Measurements from ENCODE around the gene CRYBA1.
"Not testable (repeated sequence)": the region's sequence is repeated elsewhere in the genome, so short reads cannot be mapped to it uniquely, and the experiment has no call there.

Gene CRYBA1, protein sequence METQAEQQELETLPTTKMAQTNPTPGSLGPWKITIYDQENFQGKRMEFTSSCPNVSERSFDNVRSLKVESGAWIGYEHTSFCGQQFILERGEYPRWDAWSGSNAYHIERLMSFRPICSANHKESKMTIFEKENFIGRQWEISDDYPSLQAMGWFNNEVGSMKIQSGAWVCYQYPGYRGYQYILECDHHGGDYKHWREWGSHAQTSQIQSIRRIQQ

GRCh38 chr17:29246628-29247027, at the start of gene CRYBA1:
CRYBA1 (plus strand) TSS chr17:29246859; CDS start chr17:29246864, 5 bp downstream.
- Mint-ChIP-seq H3K4me3 (no peak within 1 kb of the TSS), H3K27me3 (no peaks in the 10 kb centered on the region), H3K4me1 (ENCODE audit: low read depth) (no peaks in the 10 kb centered on the region), H3K36me3 (ENCODE audit: low read depth) (no peaks in the 10 kb centered on the region), H3K27ac (no peak within 1 kb of the TSS), H3K9me3 (no peaks in the 10 kb centered on the region)

GRCh38 chr17:29197516-29198272, 49.0 kb upstream of the CRYBA1 start:
- Mint-ChIP-seq H3K9me3 (no peaks in the 10 kb centered on the region), H3K4me3 (no peak overlapping the region), H3K4me1 (ENCODE audit: low read depth) (peaks cover 12% of the 10 kb centered on the region)

GRCh38 chr17:29204068-29204804, 42.4 kb upstream of the CRYBA1 start:
- not testable (repeated sequence) for H3K4me1 Mint-ChIP-seq (ENCODE audit: low read depth); H3K9me3 Mint-ChIP-seq; H3K36me3 Mint-ChIP-seq (ENCODE audit: low read depth); H3K4me3 Mint-ChIP-seq; H3K27ac Mint-ChIP-seq
- H3K27me3 Mint-ChIP-seq, result peaks cover 11% of the 10 kb centered on the region

More at GRCh38 chr17:29197516-29198272, 49.0 kb upstream of the CRYBA1 start:
- peaks cover 8% of the 10 kb centered on the region for H3K27me3 Mint-ChIP-seq
- H3K27ac Mint-ChIP-seq, result no peak overlapping the region
- no peaks in the 10 kb centered on the region for H3K36me3 Mint-ChIP-seq (ENCODE audit: low read depth)

- Mint-ChIP-seq H3K9me3 (no peaks in the 10 kb centered on the region), H3K4me3 (no peak overlapping the region), H3K27me3 (peaks cover 11% of the 10 kb centered on the region), H3K36me3 (ENCODE audit: low read depth) (no peaks in the 10 kb centered on the region), H3K27ac (no peak overlapping the region), H3K4me1 (ENCODE audit: low read depth) (no peaks in the 10 kb centered on the region)
Measured at GRCh38 chr17:29205047-29205446, 41.6 kb upstream of the CRYBA1 start.

DNA sequence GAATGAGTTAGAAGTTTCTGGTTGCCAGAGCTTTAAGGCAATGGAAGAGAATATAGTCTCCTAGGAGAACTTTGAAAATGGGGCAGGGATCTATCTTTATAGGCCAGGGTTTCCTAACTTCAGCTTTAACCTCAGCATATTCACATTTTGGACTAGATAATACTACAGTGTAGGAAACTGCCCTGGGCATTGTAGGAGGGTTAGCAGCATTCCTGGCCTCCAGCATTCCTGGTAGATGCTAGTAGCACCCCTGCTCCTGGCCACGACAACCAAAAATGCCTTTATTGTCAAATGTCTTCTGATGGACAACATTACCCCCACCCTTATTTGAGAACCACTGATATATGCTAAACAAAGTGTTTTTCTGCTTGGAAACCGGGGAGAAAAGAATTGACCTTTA, 38.7 kb upstream of the CRYBA1 start:
- H3K27me3 Mint-ChIP-seq, result peaks cover 8% of the 10 kb centered on the region
- no peak overlapping the region for H3K4me3 Mint-ChIP-seq
- no peaks in the 10 kb centered on the region for H3K9me3 Mint-ChIP-seq
- no peaks in the 10 kb centered on the region for H3K4me1 Mint-ChIP-seq (ENCODE audit: low read depth)
- H3K27ac Mint-ChIP-seq, result no peak overlapping the region
- no peaks in the 10 kb centered on the region for H3K36me3 Mint-ChIP-seq (ENCODE audit: low read depth)

GRCh38 chr17:29209073-29209472, 37.6 kb upstream of the CRYBA1 start:
- no peaks in the 10 kb centered on the region for H3K36me3 Mint-ChIP-seq (ENCODE audit: low read depth)
- no peaks in the 10 kb centered on the region for H3K4me1 Mint-ChIP-seq (ENCODE audit: low read depth)
- H3K9me3 Mint-ChIP-seq, result no peaks in the 10 kb centered on the region
- no peak overlapping the region for H3K4me3 Mint-ChIP-seq
- no peak overlapping the region for H3K27ac Mint-ChIP-seq
- peaks cover 5% of the 10 kb centered on the region for H3K27me3 Mint-ChIP-seq

- Mint-ChIP-seq H3K36me3 (ENCODE audit: low read depth) (no peaks in the 10 kb centered on the region), H3K4me1 (ENCODE audit: low read depth) (no peaks in the 10 kb centered on the region), H3K4me3 (no peak overlapping the region), H3K9me3 (no peaks in the 10 kb centered on the region), H3K27ac (no peak overlapping the region), H3K27me3 (no peaks in the 10 kb centered on the region)
Measured at GRCh38 chr17:29210879-29211278, 35.8 kb upstream of the CRYBA1 start.

DNA sequence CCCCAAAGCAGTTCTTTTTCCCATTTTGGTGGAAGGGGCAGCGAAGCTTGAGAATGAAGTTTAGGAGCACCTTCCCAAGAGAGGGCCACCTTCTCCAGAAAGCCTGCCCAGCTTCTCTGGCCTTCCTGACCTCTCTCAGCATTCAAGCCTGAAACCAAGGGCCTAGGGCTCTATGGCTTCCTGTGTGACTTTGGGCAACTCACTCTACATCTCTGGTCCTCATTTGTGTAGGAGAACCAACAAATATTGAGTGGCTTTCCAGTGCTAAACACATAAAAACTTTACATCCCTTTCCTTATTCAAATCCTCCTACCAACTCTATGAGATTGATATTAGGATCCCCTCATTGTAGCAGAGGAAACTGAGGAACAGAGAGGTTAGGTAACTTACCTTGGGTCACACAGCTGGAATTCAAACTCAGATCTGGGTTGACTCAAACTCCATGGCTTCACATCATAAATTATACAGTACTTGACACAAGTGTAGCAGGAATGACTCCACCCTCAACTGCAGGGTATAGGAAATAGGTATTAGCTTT, 34.5 kb upstream of the CRYBA1 start:
- Mint-ChIP-seq H3K9me3 (no peaks in the 10 kb centered on the region), H3K27ac (no peak overlapping the region), H3K4me3 (no peak overlapping the region), H3K27me3 (no peaks in the 10 kb centered on the region), H3K36me3 (ENCODE audit: low read depth) (no peaks in the 10 kb centered on the region), H3K4me1 (ENCODE audit: low read depth) (no peaks in the 10 kb centered on the region)

GRCh38 chr17:29212681-29213121, 34.0 kb upstream of the CRYBA1 start:
- Mint-ChIP-seq H3K27ac (no peak overlapping the region), H3K27me3 (no peaks in the 10 kb centered on the region), H3K9me3 (no peaks in the 10 kb centered on the region), H3K4me1 (ENCODE audit: low read depth) (no peaks in the 10 kb centered on the region), H3K36me3 (ENCODE audit: low read depth) (no peaks in the 10 kb centered on the region), H3K4me3 (no peak overlapping the region)

DNA sequence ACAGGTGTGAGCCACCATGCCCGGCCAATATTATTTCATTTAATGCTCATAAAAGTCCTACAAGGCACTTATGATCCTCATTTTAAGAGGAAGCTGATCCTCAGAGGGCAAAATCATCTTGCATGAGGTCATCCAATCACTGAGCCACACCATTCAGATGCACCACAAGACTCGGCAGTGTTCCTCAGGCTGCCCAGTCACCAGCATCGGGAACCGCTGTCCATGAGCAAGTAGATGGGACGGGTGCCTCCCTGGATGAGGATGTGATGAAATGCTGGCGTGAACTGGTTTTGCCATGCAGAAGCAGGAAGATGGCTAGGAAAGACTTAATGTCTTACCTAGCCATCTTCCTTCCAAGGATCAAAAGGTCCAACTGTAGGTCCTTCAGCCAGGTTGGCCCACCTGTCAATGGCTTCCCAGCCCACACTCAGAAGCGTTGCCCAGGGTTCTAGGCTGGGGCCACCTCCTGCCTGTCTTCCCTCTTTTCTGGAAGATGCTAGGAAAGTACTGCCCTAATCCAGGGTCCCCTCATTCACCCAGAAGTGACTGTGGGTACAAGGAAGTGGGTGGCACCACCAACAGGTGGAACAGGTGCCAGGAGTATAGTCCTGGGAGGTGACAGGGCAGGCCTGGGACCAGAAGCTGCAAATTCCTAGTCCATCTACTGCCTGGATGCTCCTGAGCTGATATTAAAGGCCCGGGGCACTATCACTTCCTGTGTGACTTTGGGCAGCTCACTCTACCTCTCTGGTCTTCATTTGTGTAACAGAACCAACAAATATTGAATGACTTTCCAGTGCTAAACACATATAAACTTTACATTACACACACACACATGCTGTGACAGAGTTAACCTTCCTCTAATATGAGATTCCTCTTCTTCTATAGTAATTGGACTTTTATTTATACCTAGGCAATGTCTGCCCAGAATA, 32.2 kb upstream of the CRYBA1 start:
- Mint-ChIP-seq H3K36me3 (ENCODE audit: low read depth) (no peaks in the 10 kb centered on the region), H3K4me1 (ENCODE audit: low read depth) (peaks cover 2% of the 10 kb centered on the region), H3K4me3 (no peak overlapping the region), H3K27ac (no peak overlapping the region), H3K27me3 (no peaks in the 10 kb centered on the region), H3K9me3 (no peaks in the 10 kb centered on the region)

DNA sequence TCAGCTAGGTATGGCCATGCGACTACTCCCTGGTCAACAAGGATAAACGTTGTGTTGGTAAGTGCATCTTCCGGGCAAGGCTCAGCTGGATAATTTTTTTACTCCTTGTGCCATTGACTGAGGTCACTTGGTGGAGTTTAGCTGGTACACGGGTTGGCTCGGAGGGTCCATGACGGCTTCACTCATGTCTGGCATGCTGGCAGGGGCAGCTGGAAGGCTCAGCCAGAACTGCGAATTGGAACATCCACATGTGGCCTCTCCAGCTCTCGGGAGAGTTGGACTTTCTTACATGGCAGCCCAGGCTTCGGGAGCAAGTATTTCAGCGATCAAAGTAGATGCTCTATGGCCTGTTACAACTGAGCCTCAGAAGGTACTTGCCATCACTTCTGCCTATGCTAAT, 31.5 kb upstream of the CRYBA1 start:
- Mint-ChIP-seq H3K36me3 (ENCODE audit: low read depth) (no peaks in the 10 kb centered on the region), H3K9me3 (no peaks in the 10 kb centered on the region), H3K27me3 (no peaks in the 10 kb centered on the region), H3K4me1 (ENCODE audit: low read depth) (peaks cover 4% of the 10 kb centered on the region), H3K27ac (no peak overlapping the region), H3K4me3 (no peak overlapping the region)

GRCh38 chr17:29215717-29216116, 30.9 kb upstream of the CRYBA1 start:
- peaks cover 4% of the 10 kb centered on the region for H3K4me1 Mint-ChIP-seq (ENCODE audit: low read depth)
- no peak overlapping the region for H3K4me3 Mint-ChIP-seq

DNA sequence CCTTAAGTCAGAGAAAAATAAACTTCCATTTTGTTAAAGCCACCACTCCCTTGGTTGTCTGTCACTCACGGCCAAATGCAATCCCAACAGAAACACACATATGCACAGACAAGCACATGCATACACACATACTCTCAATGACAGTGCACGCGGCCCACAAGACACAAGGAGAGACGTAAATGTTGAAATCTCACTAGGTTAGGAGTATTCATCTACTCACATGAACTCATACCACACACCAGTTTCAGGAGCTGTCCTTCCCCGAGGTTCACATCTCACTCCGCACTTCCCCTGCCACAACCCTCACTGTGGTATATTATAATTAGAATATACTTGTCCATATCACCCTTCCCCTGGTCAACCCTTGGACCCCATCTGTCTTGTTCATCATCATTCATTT, 30.5 kb upstream of the CRYBA1 start:
- Mint-ChIP-seq H3K4me1 (ENCODE audit: low read depth) (peaks cover 4% of the 10 kb centered on the region), H3K27ac (no peak overlapping the region), H3K27me3 (no peaks in the 10 kb centered on the region), H3K4me3 (no peak overlapping the region), H3K36me3 (ENCODE audit: low read depth) (no peaks in the 10 kb centered on the region), H3K9me3 (no peaks in the 10 kb centered on the region)

More at GRCh38 chr17:29215717-29216116, 30.9 kb upstream of the CRYBA1 start:
- Mint-ChIP-seq H3K36me3 (ENCODE audit: low read depth) (no peaks in the 10 kb centered on the region), H3K27me3 (no peaks in the 10 kb centered on the region), H3K27ac (no peak overlapping the region), H3K9me3 (no peaks in the 10 kb centered on the region)

GRCh38 chr17:29216856-29217255, 29.8 kb upstream of the CRYBA1 start:
- Mint-ChIP-seq H3K9me3 (no peaks in the 10 kb centered on the region), H3K27me3 (no peaks in the 10 kb centered on the region), H3K27ac (no peak overlapping the region), H3K4me3 (no peak overlapping the region), H3K4me1 (ENCODE audit: low read depth) (peaks cover 4% of the 10 kb centered on the region), H3K36me3 (ENCODE audit: low read depth) (no peaks in the 10 kb centered on the region)

Measured in stimulated activated naive CD8-positive, alpha-beta T cell treated with anti-CD3 and anti-CD28 coated beads, Interleukin-15, Interleukin-2, amounts not matched to agents 100 ng/mL and 50 ng/mL, for 24 hours (primary cell).